ENCODE results near the gene ADAP2. TPM values are rescaled to one million over a fixed set of nuclear protein-coding genes. Genes with fewer than 3 reads are reported as not detected.

The ADAP2 gene
- total and polyA plus RNA-seq, 10 of the 15 experiments (the other 5 are each of a cell fraction or from before 2014, with no cell fraction given), result 0.15 to 13.6 (median 6.8) TPM

GRCh38 chr17:30954046-30954830, 32.5 kb downstream of the ADAP2 start:
- 91% methylated on average over 6 of the region's 6 CpGs for WGBS (ENCODE audit: insufficient coverage, insufficient replicate concordance, low lambda C conversion rate, missing lambda C conversion rate)
- ATAC-seq (no peak), FAIRE-seq (no peak), DNase-seq (ENCODE audit: low read depth, low spot score) (no peak)
- Histone ChIP-seq H3K4me2 (ENCODE audit: control insufficient read depth, insufficient read depth) (no peak overlapping the region), H3K9ac (ENCODE audit: control insufficient read depth, insufficient read depth, low read length) (no peak overlapping the region), H3K9me3 (replicated peaks; ENCODE audit: control insufficient read depth, insufficient read depth, low read length) (no peaks in the 10 kb centered on the region), H4K20me1 (ENCODE audit: control insufficient read depth, insufficient read depth) (no peaks in the 10 kb centered on the region), H3K27me3 (replicated peaks in 1 of 2; ENCODE audit: control insufficient read depth in 2 of 2, insufficient read depth in 2 of 2, low read length in 1 of 2) (no peaks in the 10 kb centered on the region), H3K4me1 (ENCODE audit: control insufficient read depth, insufficient read depth, low read length) (peaks cover 36% of the 10 kb centered on the region), H3K79me2 (ENCODE audit: control insufficient read depth, insufficient read depth, low read length) (no peaks in the 10 kb centered on the region), H2AFZ (ENCODE audit: control insufficient read depth, low read depth, low read length) (no peak overlapping the region), H3K4me3 (no peak overlapping the region), H3K36me3 (ENCODE audit: control insufficient read depth in 2 of 2, insufficient read depth in 2 of 2, low read length in 1 of 2) (no peaks in the 10 kb centered on the region), H3K27ac (ENCODE audit: control insufficient read depth, insufficient read depth) (no peak overlapping the region)
- no peak for TF ChIP-seq SUPT20H (IDR thresholded peaks at IDR 0.05; ENCODE audit: borderline replicate concordance, control insufficient read depth, low read depth, low read length)
- TF ChIP-seq DPF2 (IDR thresholded peaks at IDR 0.05), result no peak
- SMC1A ChIA-PET (ENCODE audit: uncharacterized antibody, unreplicated experiment), result interaction anchor here (1.1 kb wide), 1 partner anchor 45 kb away, joined by 3 read pairs; no protein-coding TSS in a partner anchor
- CTCF ChIA-PET, result no interaction called here
- no TSS peak for BruUV-seq (replicated peaks)
- in situ Hi-C loops (cut with MboI), result no loop called here
- POLR2A ChIA-PET, result no interaction called here
- RAD21 ChIA-PET (ENCODE audit: unreplicated experiment), result interaction anchor here (0.6 kb wide), 1 partner anchor 42 kb away, joined by 3 read pairs; no protein-coding TSS in a partner anchor
- intact Hi-C loops (cut with micrococcal nuclease; ENCODE audit: unreplicated experiment), result no loop called here

GRCh38 chr17:30956764-30957374, 35.1 kb downstream of the ADAP2 start:
- TF ChIP-seq SMC3 (IDR thresholded peaks at IDR 0.05; ENCODE audit: borderline replicate concordance, low read length), result no peak
- no peak for TF ChIP-seq IRF4 (IDR thresholded peaks at IDR 0.05; ENCODE audit: low read depth, low read length)
- TF ChIP-seq, protein P1, sequence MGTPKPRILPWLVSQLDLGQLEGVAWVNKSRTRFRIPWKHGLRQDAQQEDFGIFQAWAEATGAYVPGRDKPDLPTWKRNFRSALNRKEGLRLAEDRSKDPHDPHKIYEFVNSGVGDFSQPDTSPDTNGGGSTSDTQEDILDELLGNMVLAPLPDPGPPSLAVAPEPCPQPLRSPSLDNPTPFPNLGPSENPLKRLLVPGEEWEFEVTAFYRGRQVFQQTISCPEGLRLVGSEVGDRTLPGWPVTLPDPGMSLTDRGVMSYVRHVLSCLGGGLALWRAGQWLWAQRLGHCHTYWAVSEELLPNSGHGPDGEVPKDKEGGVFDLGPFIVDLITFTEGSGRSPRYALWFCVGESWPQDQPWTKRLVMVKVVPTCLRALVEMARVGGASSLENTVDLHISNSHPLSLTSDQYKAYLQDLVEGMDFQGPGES (IDR thresholded peaks at IDR 0.05), result no peak
- TF ChIP-seq DPF2 (IDR thresholded peaks at IDR 0.05), result no peak
- TF ChIP-seq MYC (IDR thresholded peaks at IDR 0.05; ENCODE audit: insufficient read depth, insufficient read length, insufficient replicate concordance, low read length, severe bottlenecking), result no peak
- no peak for TF ChIP-seq TBL1XR1 (IDR thresholded peaks at IDR 0.05; ENCODE audit: low read depth, low read length)
- no peak for TF ChIP-seq PAX8 (IDR thresholded peaks at IDR 0.05)
- no peak for TF ChIP-seq POU2F2 (IDR thresholded peaks at IDR 0.05; ENCODE audit: borderline replicate concordance, low read depth, low read length)
- no peak for TF ChIP-seq YY1 (IDR thresholded peaks at IDR 0.05; ENCODE audit: low read depth, low read length)
- TF ChIP-seq TCF12 (IDR thresholded peaks at IDR 0.05; ENCODE audit: low read depth, low read length), result no peak
- no peak for TF ChIP-seq STAT1 (conservative IDR thresholded peaks at IDR 0.05)
- TF ChIP-seq CREB1 (IDR thresholded peaks at IDR 0.05; ENCODE audit: low read depth), result no peak
- TF ChIP-seq ZNF24 (IDR thresholded peaks at IDR 0.05), result no peak
- FAIRE-seq (no peak), ATAC-seq (no peak), DNase-seq (ENCODE audit: low read depth, low spot score) (no peak)
- in situ Hi-C loops (cut with MboI), result no loop called here
- no TSS peak for BruUV-seq (replicated peaks)
- H2AFZ ChIP-seq (ENCODE audit: control insufficient read depth, low read depth, low read length), result peak overlapping the region; percentile 33
- H3K27me3 ChIP-seq (replicated peaks in 1 of 2; ENCODE audit: control insufficient read depth in 2 of 2, insufficient read depth in 2 of 2, low read length in 1 of 2), result no peaks in the 10 kb centered on the region
- intact Hi-C loops (cut with micrococcal nuclease; ENCODE audit: unreplicated experiment), result no loop called here
- WGBS (ENCODE audit: insufficient coverage, insufficient replicate concordance, low lambda C conversion rate, missing lambda C conversion rate), result 80% methylated on average over 8 of the region's 8 CpGs
- no peak overlapping the region for H3K4me3 ChIP-seq
- H3K79me2 ChIP-seq (ENCODE audit: control insufficient read depth, insufficient read depth, low read length), result no peaks in the 10 kb centered on the region
- no peaks in the 10 kb centered on the region for H3K9me3 ChIP-seq (replicated peaks; ENCODE audit: control insufficient read depth, insufficient read depth, low read length)
- ChIA-PET RAD21 (ENCODE audit: unreplicated experiment) (no interaction called here), POLR2A (no interaction called here), SMC1A (ENCODE audit: uncharacterized antibody, unreplicated experiment) (interaction anchor here (0.5 to 1.0 kb wide), 2 partner anchors 10 to 16 kb away, joined by 3 read pairs; no protein-coding TSS in a partner anchor), CTCF (no interaction called here)
- no peaks in the 10 kb centered on the region for H3K36me3 ChIP-seq (ENCODE audit: control insufficient read depth in 2 of 2, insufficient read depth in 2 of 2, low read length in 1 of 2)
- H3K27ac ChIP-seq (ENCODE audit: control insufficient read depth, insufficient read depth), result no peak overlapping the region
- H3K4me2 ChIP-seq (ENCODE audit: control insufficient read depth, insufficient read depth), result peak overlapping the region; percentile 33; the same call in 1 of the 2 replicates
- H3K9ac ChIP-seq (ENCODE audit: control insufficient read depth, insufficient read depth, low read length), result no peak overlapping the region; the same call in 1 of the 2 replicates
- H4K20me1 ChIP-seq (ENCODE audit: control insufficient read depth, insufficient read depth), result no peaks in the 10 kb centered on the region
- peaks cover 46% of the 10 kb centered on the region for H3K4me1 ChIP-seq (ENCODE audit: control insufficient read depth, insufficient read depth, low read length)

All from GM12878 (cell line).